SK-N-SH (cell line): ENCODE results near the gene RSPO4. TPM values are rescaled to one million over a fixed set of nuclear protein-coding genes. Genes with fewer than 3 reads are reported as not detected.

ENCODE experiments used
- CTCF ChIA-PET: fragments of 300-600, 350-600 bp; formaldehyde crosslinking; extraction: SDS; loops from one replicate; lab custom pipeline; 2021; lab: Yijun Ruan, JAX
- POLR2A ChIA-PET: fragments of 350-600 bp; sonication (Branson Sonifier 250); formaldehyde crosslinking; extraction: SDS; loops from one replicate; lab custom pipeline; 2020; ENCODE audit warnings: antibody characterized with exemption, inconsistent platforms; lab: Yijun Ruan, JAX
- DNase-seq: peaks from one replicate; pipeline ENCODE4 v3.0.0; 2012
- H2AFZ ChIP-seq: fragments of 200-600 bp; sonication (generic); 2 replicates; pipeline ENCODE4 v1.8.1; 2016; ENCODE audit warnings: antibody characterized with exemption, mild to moderate bottlenecking, low read depth
- H3F3A ChIP-seq: fragments of 200-600 bp; sonication (generic); replicated peaks from 2 replicates; pipeline ENCODE3; 2016; ENCODE audit warnings: antibody characterized with exemption, mild to moderate bottlenecking; ENCODE audit not compliant: insufficient read depth
- H3K27ac ChIP-seq, 2 experiments: fragments of 200-500 bp in 1 of 2; fragments of 200-600 bp in 1 of 2; sonication (Bioruptor generic) in 1 of 2; sonication (generic), shearing (Covaris generic) in 1 of 2; 2 replicates each; pipeline versions ENCODE4 v1.5.1 to v1.6.1; 2014 to 2016; ENCODE audit warnings: low read depth in 2 of 2, inconsistent platforms in 1 of 2, low read length in 1 of 2, mild to moderate bottlenecking in 1 of 2, mixed read lengths in 1 of 2
- H3K27me3 ChIP-seq: fragments of 200-600 bp; sonication (generic), shearing (Covaris generic); 2 replicates; pipeline ENCODE4 v1.6.1; 2016; ENCODE audit warnings: mixed run types; ENCODE audit not compliant: insufficient read depth
- H3K36me3 ChIP-seq, 2 experiments: fragments of 200-500 bp in 1 of 2; fragments of 200-600 bp in 1 of 2; sonication (Bioruptor generic) in 1 of 2; sonication (generic) in 1 of 2; replicated peaks in 1 of 2; 2 replicates each; pipeline versions ENCODE3 to v1.5.1; 2014 to 2016; ENCODE audit warnings: low read length in 1 of 2, mild to moderate bottlenecking in 1 of 2; ENCODE audit not compliant: insufficient read depth in 2 of 2, control insufficient read depth in 1 of 2
- H3K4me1 ChIP-seq, 2 experiments: fragments of 200-500 bp in 1 of 2; fragments of 200-600 bp in 1 of 2; sonication (Bioruptor generic) in 1 of 2; sonication (generic), shearing (Covaris generic) in 1 of 2; 2 replicates each; pipeline versions ENCODE4 v1.5.1 to v1.6.1; 2014 to 2016; ENCODE audit warnings: low read depth in 1 of 2, low read length in 1 of 2, mixed run types in 1 of 2; ENCODE audit not compliant: insufficient read depth in 2 of 2, control insufficient read depth in 1 of 2
- H3K4me2 ChIP-seq: fragments of 200-600 bp; sonication (generic), shearing (Covaris generic); 2 replicates; pipeline ENCODE4 v1.6.1; 2017; ENCODE audit warnings: mixed run types
- H3K4me3 ChIP-seq, 2 experiments: fragments of 200-500 bp in 1 of 2; fragments of 200-600 bp in 1 of 2; sonication (Bioruptor generic) in 1 of 2; sonication (generic), shearing (Covaris generic) in 1 of 2; 2 replicates each; pipeline versions ENCODE4 v1.5.1 to v1.8.1; 2014 to 2016; ENCODE audit warnings: low read depth in 2 of 2, inconsistent platforms in 1 of 2, low read length in 1 of 2, mild to moderate bottlenecking in 1 of 2, mixed read lengths in 1 of 2, moderate library complexity in 1 of 2
- H3K79me2 ChIP-seq: fragments of 200-600 bp; sonication (generic); 2 replicates; pipeline ENCODE4 v1.8.1; 2017; ENCODE audit warnings: mild to moderate bottlenecking; ENCODE audit not compliant: insufficient read depth
- H3K9ac ChIP-seq: fragments of 200-600 bp; sonication (generic); 2 replicates; pipeline ENCODE4 v1.6.1; 2017; ENCODE audit warnings: mixed run types
- H3K9me2 ChIP-seq: fragments of 200-600 bp; sonication (generic); 2 replicates; pipeline ENCODE4 v1.6.1; 2017; ENCODE audit warnings: mixed run types
- H3K9me3 ChIP-seq: fragments of 200-600 bp; sonication (generic); 2 replicates; pipeline ENCODE4 v1.6.1; 2017; ENCODE audit warnings: mixed run types, mild to moderate bottlenecking, moderate library complexity
- H4K20me1 ChIP-seq: fragments of 200-600 bp; sonication (generic); 2 replicates; pipeline ENCODE4 v1.6.1; 2017; ENCODE audit warnings: mild to moderate bottlenecking, mixed run types; ENCODE audit not compliant: insufficient read depth
- ELF1 ChIP-seq: IDR thresholded peaks from 2 replicates; pipeline ENCODE4 v1.4.0; 2012
- GATA2 ChIP-seq: sonication (generic); formaldehyde crosslinking; IDR thresholded peaks from 2 replicates; pipeline ENCODE4 v1.5.0; 2020; ENCODE audit warnings: mild to moderate bottlenecking, missing genetic modification reagents
- IRF3 ChIP-seq: fragments of 150-350 bp; IDR thresholded peaks from 2 replicates; pipeline ENCODE4 v1.6.1; 2016; ENCODE audit warnings: mild to moderate bottlenecking, low read depth, low read length
- JUND ChIP-seq: IDR thresholded peaks from 2 replicates; pipeline ENCODE4 v1.4.0; 2012
- RAD21 ChIP-seq: IDR thresholded peaks from 2 replicates; pipeline ENCODE4 v1.6.1; 2012; ENCODE audit warnings: mild to moderate bottlenecking, low read length
- RFX5 ChIP-seq: IDR thresholded peaks from 2 replicates; pipeline ENCODE4 v1.6.1; 2012; ENCODE audit warnings: mild to moderate bottlenecking, improper control_type of control experiment, low read length
- RXRA ChIP-seq: IDR thresholded peaks from 2 replicates; pipeline ENCODE4 v1.4.0; 2012; ENCODE audit warnings: low read depth, mild to moderate bottlenecking, borderline replicate concordance
- TEAD4 ChIP-seq: IDR thresholded peaks from 2 replicates; pipeline ENCODE4 v1.4.0; 2012; ENCODE audit warnings: mild to moderate bottlenecking, borderline replicate concordance; ENCODE audit not compliant: insufficient read depth
- YY1 ChIP-seq: IDR thresholded peaks from 2 replicates; pipeline ENCODE4 v1.4.0; 2012; ENCODE audit warnings: low read depth, mild to moderate bottlenecking
- WGBS: methylation state at CpG from one replicate; pipeline ENCODE4 v1.1.6; 2017; ENCODE audit warnings: low lambda C conversion rate; 5-methylcytosine and 5-hydroxymethylcytosine counted together
- polyA plus RNA-seq, 3 experiments: library from polyadenylated mRNA; depleted of rRNA; stranded (reverse); fragments of >200 nt; gene quantifications; 2 replicates each; pipeline ENCODE4 v1.2.3, GENCODE V29; 2012

Gene RSPO4
- polyA plus RNA-seq, 1 of the 3 experiments (the other 2 are of a cell fraction), result not detected

GRCh38 chr20:921068-921467 is 81.0 kb downstream of the RSPO4 start:
- Histone ChIP-seq H3K9ac (no peak overlapping the region), H3K27ac (no peak overlapping the region), H3K79me2 (no peaks in the 10 kb centered on the region), H3K4me3 (no peak overlapping the region), H3K4me2 (no peak overlapping the region), H3K36me3 (no peaks in the 10 kb centered on the region), H2AFZ (no peak overlapping the region), H3K4me1 (no peaks in the 10 kb centered on the region; a peak in 1 of 4 replicates), H3K27me3 (no peaks in the 10 kb centered on the region; the same call in 1 of the 2 replicates), H3K9me3 (no peaks in the 10 kb centered on the region), H3F3A (no peaks in the 10 kb centered on the region), H4K20me1 (no peaks in the 10 kb centered on the region), H3K9me2 (no peaks in the 10 kb centered on the region)
- CTCF ChIA-PET, result interaction anchor here (0.9 to 1.0 kb wide), 3 partner anchors 9 to 192 kb away, joined by 3 read pairs; no protein-coding TSS in a partner anchor
- WGBS, result 7% methylated on average over 3 of the region's 5 CpGs
- no peak for TF ChIP-seq ELF1
- no peak for DNase-seq
- POLR2A ChIA-PET, result no interaction called here

GRCh38 chr20:920311-920710 is 81.8 kb downstream of the RSPO4 start:
- no peaks in the 10 kb centered on the region for H3K9me3 ChIP-seq
- peaks cover 0 to 2% of the 10 kb centered on the region in 2 experiments; a peak in 1 of 4 replicates for H3K4me1 ChIP-seq
- no peaks in the 10 kb centered on the region; the same call in 1 of the 2 replicates for H3K27me3 ChIP-seq
- no peaks in the 10 kb centered on the region for H4K20me1 ChIP-seq
- no peak for DNase-seq
- POLR2A ChIA-PET, result no interaction called here
- H3K4me3 ChIP-seq, result no peak overlapping the region
- 61% methylated on average over 4 of the region's 4 CpGs for WGBS
- H3K9ac ChIP-seq, result no peak overlapping the region
- TF ChIP-seq RAD21, result no peak
- no peaks in the 10 kb centered on the region for H3K9me2 ChIP-seq
- no peaks in the 10 kb centered on the region for H3K36me3 ChIP-seq
- H3F3A ChIP-seq, result no peaks in the 10 kb centered on the region
- H2AFZ ChIP-seq, result no peak overlapping the region
- CTCF ChIA-PET, result interaction anchor here (0.9 to 1.0 kb wide), 4 partner anchors 9 to 192 kb away, joined by 3 read pairs; no protein-coding TSS in a partner anchor
- H3K79me2 ChIP-seq, result no peaks in the 10 kb centered on the region
- no peak overlapping the region for H3K27ac ChIP-seq
- H3K4me2 ChIP-seq, result no peak overlapping the region

- Histone ChIP-seq H3K9ac (no peak overlapping the region), H3K4me3 (no peak overlapping the region), H3K4me2 (no peak overlapping the region), H3K4me1 (peaks cover 0 to 2% of the 10 kb centered on the region in 2 experiments; a peak in 1 of 4 replicates), H3K36me3 (no peaks in the 10 kb centered on the region), H3K27me3 (peaks cover 2% of the 10 kb centered on the region; the same call in 1 of the 2 replicates), H3K27ac (no peak overlapping the region), H2AFZ (no peak overlapping the region), H3K9me3 (no peaks in the 10 kb centered on the region), H3K9me2 (no peaks in the 10 kb centered on the region), H3F3A (no peaks in the 10 kb centered on the region), H3K79me2 (no peaks in the 10 kb centered on the region), H4K20me1 (no peaks in the 10 kb centered on the region)
- TF ChIP-seq RXRA (no peak), IRF3 (no peak), RFX5 (no peak), YY1 (no peak), JUND (no peak), TEAD4 (no peak), GATA2 (CRISPR knock-in tag) (no peak), ELF1 (no peak)
- no peak for DNase-seq
- ChIA-PET CTCF (interaction anchor here (0.9 to 1.0 kb wide), 2 partner anchors 10 to 163 kb away, joined by 3 read pairs; no protein-coding TSS in a partner anchor), POLR2A (no interaction called here)
- 52% methylated on average over 5 of the region's 5 CpGs for WGBS
These were observed 82.6 kb downstream of the RSPO4 start for GRCh38 chr20:919491-919916.
